22Rv1 (cell line): ENCODE data around the gene STPG4.

Experiments
- CTCF ChIP-seq: fragments of 450-650 bp; IDR thresholded peaks from 2 replicates; pipeline ENCODE4 v1.5.1; 2017; ENCODE audit warnings: mild to moderate bottlenecking
- ZFX ChIP-seq: fragments of 450-650 bp; IDR thresholded peaks from 2 replicates; pipeline ENCODE4 v1.6.1; 2017; ENCODE audit warnings: antibody characterized with exemption, borderline replicate concordance

GRCh38 chr2:47128705-47129104 lies 26.4 kb downstream of the STPG4 start:
- no peak for TF ChIP-seq CTCF
- TF ChIP-seq ZFX = no peak
